ENCODE data around the gene RAET1G.
"Not testable (repeated sequence)": the region's sequence is repeated elsewhere in the genome, so short reads cannot be mapped to it uniquely, and the experiment has no call there.

Gene RAET1G, protein sequence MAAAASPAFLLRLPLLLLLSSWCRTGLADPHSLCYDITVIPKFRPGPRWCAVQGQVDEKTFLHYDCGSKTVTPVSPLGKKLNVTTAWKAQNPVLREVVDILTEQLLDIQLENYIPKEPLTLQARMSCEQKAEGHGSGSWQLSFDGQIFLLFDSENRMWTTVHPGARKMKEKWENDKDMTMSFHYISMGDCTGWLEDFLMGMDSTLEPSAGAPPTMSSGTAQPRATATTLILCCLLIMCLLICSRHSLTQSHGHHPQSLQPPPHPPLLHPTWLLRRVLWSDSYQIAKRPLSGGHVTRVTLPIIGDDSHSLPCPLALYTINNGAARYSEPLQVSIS

DNA sequence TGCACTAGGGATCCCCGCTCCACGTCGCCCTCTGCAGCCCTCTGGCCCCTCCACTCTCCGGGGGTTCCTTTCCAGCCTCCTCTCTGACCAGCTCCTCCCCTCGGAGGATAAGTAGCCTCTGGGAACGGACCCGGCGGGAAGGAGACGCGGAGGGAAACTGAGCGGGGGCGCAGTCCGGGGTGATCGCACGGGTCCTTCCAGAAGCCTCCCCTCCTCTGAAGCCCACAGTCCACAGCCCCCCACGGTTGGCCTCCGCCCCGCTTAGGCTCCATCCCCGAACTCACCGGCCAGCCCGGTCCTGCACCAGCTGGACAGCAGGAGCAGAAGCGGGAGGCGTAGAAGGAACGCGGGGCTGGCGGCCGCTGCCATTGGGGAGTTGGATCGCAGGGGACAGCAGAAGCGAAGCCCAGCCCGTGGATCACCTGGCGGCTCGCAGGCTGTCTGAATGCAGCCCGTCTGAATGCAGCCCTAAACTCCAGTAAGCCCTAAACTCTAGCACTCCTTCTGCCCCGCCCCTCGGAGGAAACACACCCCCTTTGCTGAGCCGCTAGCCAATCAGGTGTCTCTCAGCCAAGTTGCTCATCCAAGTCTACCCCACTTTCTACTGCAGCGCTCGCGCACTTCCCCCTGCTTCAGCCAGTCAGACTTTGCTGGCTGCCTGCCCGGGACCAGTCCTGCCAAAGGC, at the start of gene RAET1G:
TSS of gene RAET1G (minus strand) at position 480 of the 685 bp plus-strand sequence. CDS start at position 369, 111 bp downstream.
- peak within 1 kb of the TSS; percentile 74 for H3K27ac ChIP-seq
- ChIA-PET CTCF (no interaction called here), POLR2A (ENCODE audit: low non-redundant PET) (no interaction called here)
- DNase-seq (ENCODE audit: low spot score) = peak; percentile 98
- TF ChIP-seq, protein P1, sequence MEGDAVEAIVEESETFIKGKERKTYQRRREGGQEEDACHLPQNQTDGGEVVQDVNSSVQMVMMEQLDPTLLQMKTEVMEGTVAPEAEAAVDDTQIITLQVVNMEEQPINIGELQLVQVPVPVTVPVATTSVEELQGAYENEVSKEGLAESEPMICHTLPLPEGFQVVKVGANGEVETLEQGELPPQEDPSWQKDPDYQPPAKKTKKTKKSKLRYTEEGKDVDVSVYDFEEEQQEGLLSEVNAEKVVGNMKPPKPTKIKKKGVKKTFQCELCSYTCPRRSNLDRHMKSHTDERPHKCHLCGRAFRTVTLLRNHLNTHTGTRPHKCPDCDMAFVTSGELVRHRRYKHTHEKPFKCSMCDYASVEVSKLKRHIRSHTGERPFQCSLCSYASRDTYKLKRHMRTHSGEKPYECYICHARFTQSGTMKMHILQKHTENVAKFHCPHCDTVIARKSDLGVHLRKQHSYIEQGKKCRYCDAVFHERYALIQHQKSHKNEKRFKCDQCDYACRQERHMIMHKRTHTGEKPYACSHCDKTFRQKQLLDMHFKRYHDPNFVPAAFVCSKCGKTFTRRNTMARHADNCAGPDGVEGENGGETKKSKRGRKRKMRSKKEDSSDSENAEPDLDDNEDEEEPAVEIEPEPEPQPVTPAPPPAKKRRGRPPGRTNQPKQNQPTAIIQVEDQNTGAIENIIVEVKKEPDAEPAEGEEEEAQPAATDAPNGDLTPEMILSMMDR (conservative IDR thresholded peaks at IDR 0.05; ENCODE audit: low read depth) = no peak

DNA sequence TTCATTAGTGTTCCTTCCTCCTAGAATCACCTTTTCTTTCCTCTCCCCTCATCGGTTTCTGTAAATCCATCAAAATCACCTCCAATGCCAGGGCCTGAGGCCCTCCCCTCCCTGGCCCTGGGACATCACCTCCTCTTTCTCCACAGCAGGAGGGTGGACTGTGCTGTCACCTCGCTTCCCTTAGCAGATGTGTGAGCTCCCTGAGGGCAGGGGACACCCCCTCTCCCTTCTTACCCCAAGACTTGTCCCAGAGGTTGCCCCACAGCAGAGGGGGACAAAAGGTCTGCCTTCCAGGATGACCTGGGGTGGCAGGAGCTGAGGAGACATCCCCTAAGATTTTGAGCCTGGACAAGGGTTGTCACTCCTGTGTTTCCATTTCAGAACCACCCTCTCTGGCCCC, 46.7 kb upstream of the RAET1G start:
- TF ChIP-seq, protein P1 (conservative IDR thresholded peaks at IDR 0.05; ENCODE audit: low read depth) = no peak
- H3K27ac ChIP-seq = no peak overlapping the region
- no peak for DNase-seq (ENCODE audit: low spot score)
- ChIA-PET CTCF (interaction anchor here (0.5 kb wide), 1 partner anchor 1185 kb away, joined by 3 read pairs; no protein-coding TSS in a partner anchor), POLR2A (ENCODE audit: low non-redundant PET) (no interaction called here)

DNA sequence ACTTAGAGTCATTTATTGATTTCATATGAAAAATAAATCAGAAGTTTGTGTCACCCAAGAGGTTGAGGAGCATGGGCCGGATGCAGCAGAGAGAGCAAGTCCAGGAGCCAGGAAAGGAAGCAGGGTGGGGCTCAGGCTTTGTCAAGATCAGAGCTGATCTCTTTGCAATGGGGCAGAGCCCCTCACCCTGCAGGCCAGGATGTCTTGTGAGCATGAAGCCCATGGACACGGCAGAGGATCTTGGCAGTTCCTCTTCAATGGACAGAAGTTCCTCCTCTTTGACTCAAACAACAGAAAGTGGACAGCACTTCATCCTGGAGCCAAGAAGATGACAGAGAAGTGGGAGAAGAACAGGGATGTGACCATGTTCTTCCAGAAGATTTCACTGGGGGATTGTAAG, 46.0 kb upstream of the RAET1G start:
- POLR2A ChIA-PET (ENCODE audit: low non-redundant PET); CTCF ChIA-PET; DNase-seq (ENCODE audit: low spot score); H3K27ac ChIP-seq: not testable (repeated sequence)

DNA sequence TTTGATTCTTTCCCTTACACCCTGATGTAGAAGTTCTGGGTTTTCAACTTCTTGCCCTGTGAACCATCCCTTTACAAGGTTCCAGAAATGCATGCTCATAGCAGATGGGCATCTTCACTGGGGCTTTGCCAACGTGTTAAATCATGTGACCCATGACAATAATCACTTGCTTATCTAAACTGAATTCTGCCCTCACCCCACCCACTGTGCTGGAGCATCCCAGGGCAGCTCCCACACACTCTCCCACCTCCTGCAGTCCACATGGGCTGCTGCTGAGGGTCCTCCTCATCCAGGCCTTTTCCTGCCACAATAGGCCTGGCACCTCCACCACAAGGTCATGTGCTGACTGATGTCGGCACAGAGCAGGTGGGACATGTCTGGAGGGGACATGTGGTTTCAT, 45.1 kb upstream of the RAET1G start:
- CTCF ChIA-PET; POLR2A ChIA-PET (ENCODE audit: low non-redundant PET): not testable (repeated sequence)

DNA sequence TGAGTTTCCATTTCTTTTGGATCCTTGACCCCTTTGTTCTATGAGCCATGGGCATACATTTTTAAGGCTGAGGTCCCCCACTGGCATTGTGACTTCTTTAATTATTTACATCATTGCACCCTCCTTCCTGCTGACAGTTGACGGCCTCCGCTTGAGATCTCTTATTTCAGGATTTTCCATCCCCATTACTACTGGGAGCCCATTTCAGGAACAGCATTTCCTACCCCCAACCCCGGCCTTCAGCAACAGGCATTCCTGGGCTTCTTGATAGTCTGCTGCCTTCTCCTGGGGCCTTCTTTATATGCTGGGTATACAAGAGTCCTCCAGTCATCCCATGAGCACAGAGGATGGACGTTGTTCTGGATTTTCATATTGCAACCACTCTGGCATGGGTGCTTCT, 44.7 kb upstream of the RAET1G start:
- CTCF ChIA-PET = no interaction called here
- TF ChIP-seq, protein P1 (conservative IDR thresholded peaks at IDR 0.05; ENCODE audit: low read depth) = no peak
- DNase-seq (ENCODE audit: low spot score) = no peak
- POLR2A ChIA-PET (ENCODE audit: low non-redundant PET) = no interaction called here
- no peak overlapping the region for H3K27ac ChIP-seq

More for the DNA sequence above, 45.1 kb upstream of the RAET1G start:
- not testable (repeated sequence) for H3K27ac ChIP-seq; DNase-seq (ENCODE audit: low spot score)

DNA sequence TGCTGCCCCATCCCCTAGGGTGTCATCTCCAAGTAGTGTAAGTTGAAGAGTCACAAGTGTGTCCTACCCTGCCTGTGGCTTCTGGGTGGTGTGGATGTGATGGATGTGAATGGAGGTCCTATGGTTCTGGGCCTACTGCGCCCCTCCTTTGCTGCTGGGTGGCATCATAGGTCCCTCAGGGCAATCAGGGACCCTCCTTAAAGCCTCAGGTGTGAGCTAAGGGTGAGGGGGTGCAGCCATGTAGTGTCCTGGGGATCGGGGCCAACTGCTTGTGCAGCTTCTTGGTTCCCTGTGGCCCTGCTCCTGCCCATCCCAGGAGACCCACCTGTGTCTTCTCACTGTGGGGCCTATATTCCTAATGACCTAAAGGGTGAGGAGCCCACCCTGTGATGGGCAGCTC, 43.4 kb upstream of the RAET1G start:
- CTCF ChIA-PET; DNase-seq (ENCODE audit: low spot score); POLR2A ChIA-PET (ENCODE audit: low non-redundant PET); H3K27ac ChIP-seq: not testable (repeated sequence)

DNA sequence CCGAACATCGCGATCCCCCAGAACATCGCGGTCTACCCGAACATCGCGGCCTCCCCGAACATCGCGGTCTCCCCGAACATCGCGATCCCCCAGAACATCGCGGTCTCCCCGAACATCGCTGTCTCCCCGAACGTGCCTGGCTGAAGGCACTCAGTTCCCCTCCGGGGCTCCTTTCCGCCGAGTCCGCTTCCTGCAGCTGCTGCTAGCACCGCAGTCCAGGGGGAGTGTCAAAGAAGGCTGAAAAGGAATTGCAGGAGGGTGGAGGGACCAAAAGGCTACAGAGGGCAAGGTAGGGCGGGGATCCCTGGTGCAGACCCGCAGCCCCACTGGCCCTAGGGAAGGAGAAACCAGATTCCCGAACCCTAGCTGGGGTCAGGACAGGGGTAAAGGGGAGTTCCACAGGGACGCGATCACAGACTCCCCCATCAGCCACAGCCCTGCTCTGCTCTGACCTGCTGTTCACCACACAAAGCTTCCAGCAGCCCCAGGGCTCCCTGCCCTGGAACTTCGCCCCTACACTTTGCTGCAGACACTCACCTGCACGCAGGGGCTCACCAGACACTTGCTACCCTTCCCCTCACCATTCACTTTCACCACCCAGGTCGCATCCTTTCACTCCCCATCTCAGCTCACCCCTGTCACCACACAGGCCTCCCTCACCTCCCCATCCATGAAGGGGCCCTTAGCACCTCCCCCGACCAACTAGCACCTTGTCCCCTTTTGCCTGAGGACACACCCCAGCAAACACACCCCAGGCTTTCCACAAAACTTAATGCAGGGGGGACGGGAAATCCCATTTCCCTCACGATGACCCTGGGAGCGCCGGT, 42.5 kb upstream of the RAET1G start:
- POLR2A ChIA-PET (ENCODE audit: low non-redundant PET) = no interaction called here
- TF ChIP-seq, protein P1 (conservative IDR thresholded peaks at IDR 0.05; ENCODE audit: low read depth) = no peak
- CTCF ChIA-PET = interaction anchor here (0.6 kb wide), 1 partner anchor 419 kb away, joined by 5 read pairs; no protein-coding TSS in a partner anchor
- peak; percentile 12 for DNase-seq (ENCODE audit: low spot score)
- H3K27ac ChIP-seq = no peak overlapping the region
